ENCODE data around the gene ZNF467. TPM values are rescaled to one million over a fixed set of nuclear protein-coding genes. Genes with fewer than 3 reads are reported as not detected.

Gene ZNF467
- total and polyA plus RNA-seq, 2 of the 8 experiments (the other 6 are each of a cell fraction or from before 2014, with no cell fraction given), result 0.50 to 0.51 TPM

GRCh38 chr7:149760538-149760937 is 12.8 kb downstream of the ZNF467 start:
- no peak overlapping the region for H3K4me3 ChIP-seq (ENCODE audit: extremely low read depth in 1 of 4, insufficient read depth in 2 of 4, low read depth in 3 of 4, low read length in 4 of 4)
- 83% methylated on average over 4 of the region's 6 CpGs; no CpG with 5 or more reads in 1 of the 2 experiments for WGBS, 2 experiments (ENCODE audit: extremely low coverage in 1 of 2, insufficient coverage in 1 of 2, insufficient read length in 1 of 2, insufficient replicate concordance in 2 of 2, low coverage in 1 of 2, low lambda C conversion rate in 2 of 2, missing lambda C conversion rate in 1 of 2)
- no peak overlapping the region for H3K4me2 ChIP-seq (ENCODE audit: insufficient read depth in 1 of 2, low read depth in 2 of 2, low read length in 2 of 2)
- POLR2A ChIA-PET (ENCODE audit: partially characterized antibody), result no interaction called here
- H4K8ac ChIP-seq (ENCODE audit: extremely low read depth, insufficient read depth, low read length), result no peak overlapping the region
- no peak overlapping the region for H2AK5ac ChIP-seq (ENCODE audit: low read depth, low read length)
- TF ChIP-seq CBX8 (IDR thresholded peaks at IDR 0.05; ENCODE audit: borderline replicate concordance, low read depth, low read length), result no peak
- H3K27ac ChIP-seq (ENCODE audit: low read depth, low read length), result no peak overlapping the region
- CTCF ChIA-PET (ENCODE audit: partially characterized antibody), result interaction anchor here (0.7 to 7.7 kb wide), 4 partner anchors 9 to 37 kb away, joined by 4 to 35 read pairs (median 21); no protein-coding TSS in a partner anchor
- peaks cover 6% of the 10 kb centered on the region; the same call in 1 of the 2 replicates for H3K23me2 ChIP-seq (ENCODE audit: low read depth, low read length)
- H2BK120ac ChIP-seq (replicated peaks; ENCODE audit: low read depth, low read length), result no peak overlapping the region
- H3K36me3 ChIP-seq (ENCODE audit: control insufficient read depth in 2 of 4, insufficient read depth in 4 of 4, low read length in 3 of 4), result peaks cover 0 to 7% (median 0%) of the 10 kb centered on the region in 4 experiments; a peak in 1 of 8 replicates
- no peak overlapping the region for H2BK5ac ChIP-seq (ENCODE audit: low read depth, low read length)
- no peak for FAIRE-seq
- H3K4me1 ChIP-seq (replicated peaks in 1 of 4; ENCODE audit: control insufficient read depth in 3 of 4, insufficient read depth in 4 of 4, low read length in 3 of 4), result peaks cover 0 to 7% (median 5%) of the 10 kb centered on the region in 4 experiments; a peak in 5 of 7 replicates
- peaks cover 0 to 5% of the 10 kb centered on the region in 2 experiments for H4K20me1 ChIP-seq (replicated peaks in 1 of 2; ENCODE audit: control insufficient read depth in 1 of 2, insufficient read depth in 2 of 2, low read length in 2 of 2)
- H4K5ac ChIP-seq (ENCODE audit: insufficient read length, low read depth, low read length), result no peak overlapping the region
- H3K14ac ChIP-seq (ENCODE audit: insufficient read length), result no peak overlapping the region
- H3K56ac ChIP-seq (replicated peaks; ENCODE audit: insufficient read length, low read depth, low read length), result no peak overlapping the region
- peaks cover 30 to 57% (median 48%) of the 10 kb centered on the region in 4 experiments for H3K27me3 ChIP-seq (replicated peaks in 1 of 4; ENCODE audit: control insufficient read depth in 3 of 4, extremely low read depth in 1 of 4, insufficient read depth in 3 of 4, low read length in 3 of 4)
- H3K9me3 ChIP-seq (ENCODE audit: insufficient read depth in 2 of 2, low read depth in 1 of 2, low read length in 1 of 2), result no peaks in the 10 kb centered on the region; a peak in 1 of 4 replicates
- H4K91ac ChIP-seq (replicated peaks; ENCODE audit: insufficient read length, low read length), result no peak overlapping the region
- no peak overlapping the region for H3K9ac ChIP-seq (replicated peaks in 1 of 4; ENCODE audit: extremely low read depth in 1 of 4, low read depth in 3 of 4, low read length in 3 of 4)
- H3K79me2 ChIP-seq (ENCODE audit: control insufficient read depth in 1 of 2, insufficient read depth in 2 of 2, low read length in 2 of 2), result no peaks in the 10 kb centered on the region
- no peak overlapping the region for H3K18ac ChIP-seq (ENCODE audit: extremely low read depth, low read length)
- no peak overlapping the region for H2BK12ac ChIP-seq (ENCODE audit: low read depth, low read length)
- H2AFZ ChIP-seq (ENCODE audit: low read length), result no peak overlapping the region
- H2BK20ac ChIP-seq (ENCODE audit: low read length), result no peak overlapping the region
- H3K23ac ChIP-seq (ENCODE audit: insufficient read length), result no peak overlapping the region
- no peaks in the 10 kb centered on the region for H3K79me1 ChIP-seq (ENCODE audit: low read depth, low read length)
- DNase-seq (ENCODE audit: low read depth in 1 of 2, low spot score in 2 of 2), result no peak
- no peak overlapping the region for H3K4ac ChIP-seq (replicated peaks; ENCODE audit: insufficient read length, low read depth, low read length)
- H2BK15ac ChIP-seq (ENCODE audit: low read length), result no peak overlapping the region

All from H1 (cell line).